Measurements from ENCODE around the gene CPA4. TPM values are rescaled to one million over a fixed set of nuclear protein-coding genes. Genes with fewer than 3 reads are reported as not detected.

The CPA4 gene
- total RNA-seq, 2 experiments from 2014 or later, result not detected

- Histone ChIP-seq H3K4me3 (ENCODE audit: low read depth, low read length, poor library complexity, severe bottlenecking) (no peak overlapping the region), H2AFZ (ENCODE audit: low read length) (no peak overlapping the region), H3K36me3 (ENCODE audit: insufficient read depth, low read length) (no peaks in the 10 kb centered on the region), H4K20me1 (ENCODE audit: insufficient read depth, low read length) (no peaks in the 10 kb centered on the region), H3K4me1 (ENCODE audit: insufficient read depth, low read length, poor library complexity, severe bottlenecking) (no peaks in the 10 kb centered on the region), H3K79me2 (ENCODE audit: insufficient read depth, low read depth, low read length) (no peaks in the 10 kb centered on the region), H3K9me2 (ENCODE audit: insufficient read depth, low read length) (no peaks in the 10 kb centered on the region), H3K9me3 (ENCODE audit: low read length) (no peaks in the 10 kb centered on the region), H3K4me2 (ENCODE audit: low read length) (no peak overlapping the region), H3K27ac (ENCODE audit: low read depth, low read length, poor library complexity, severe bottlenecking) (no peak overlapping the region)
- TF ChIP-seq CTCF (conservative IDR thresholded peaks at IDR 0.05; ENCODE audit: low read length), result no peak
- no peak for TF ChIP-seq EZH2phosphoT487 (IDR thresholded peaks at IDR 0.05; ENCODE audit: borderline replicate concordance, low read depth, low read length)
- DNase-seq (ENCODE audit: low spot score), result no peak
- CTCF ChIA-PET (ENCODE audit: unreplicated experiment), result no interaction called here
- BruUV-seq (replicated peaks), result no TSS peak
- POLR2A ChIA-PET, result interaction anchor here (0.9 kb wide), 1 partner anchor 474 kb away, joined by 3 read pairs; no protein-coding TSS in a partner anchor
- intact Hi-C loops (cut with micrococcal nuclease; ENCODE audit: unreplicated experiment), result no loop called here
These were observed 560 bp downstream of the CPA4 start for GRCh38 chr7:130293521-130293920.

GRCh38 chr7:130294314-130294713 is 1.4 kb downstream of the CPA4 start:
- BruUV-seq (replicated peaks), result no TSS peak
- H3K9me3 ChIP-seq (ENCODE audit: low read length), result no peaks in the 10 kb centered on the region
- H3K4me2 ChIP-seq (ENCODE audit: low read length), result no peak overlapping the region
- H3K79me2 ChIP-seq (ENCODE audit: insufficient read depth, low read depth, low read length), result no peaks in the 10 kb centered on the region
- no peaks in the 10 kb centered on the region for H4K20me1 ChIP-seq (ENCODE audit: insufficient read depth, low read length)
- H2AFZ ChIP-seq (ENCODE audit: low read length), result no peak overlapping the region
- no peak overlapping the region for H3K4me3 ChIP-seq (ENCODE audit: low read depth, low read length, poor library complexity, severe bottlenecking)
- no peaks in the 10 kb centered on the region for H3K36me3 ChIP-seq (ENCODE audit: insufficient read depth, low read length)
- DNase-seq (ENCODE audit: low spot score), result no peak
- ChIA-PET CTCF (ENCODE audit: unreplicated experiment) (no interaction called here), POLR2A (interaction anchor here (0.6 kb wide), 1 partner anchor 248 kb away, joined by 3 read pairs; no protein-coding TSS in a partner anchor)
- no peaks in the 10 kb centered on the region for H3K4me1 ChIP-seq (ENCODE audit: insufficient read depth, low read length, poor library complexity, severe bottlenecking)
- no peaks in the 10 kb centered on the region for H3K9me2 ChIP-seq (ENCODE audit: insufficient read depth, low read length)
- no peak for TF ChIP-seq EZH2phosphoT487 (IDR thresholded peaks at IDR 0.05; ENCODE audit: borderline replicate concordance, low read depth, low read length)
- no peak for TF ChIP-seq CTCF (conservative IDR thresholded peaks at IDR 0.05; ENCODE audit: low read length)
- no peak overlapping the region for H3K27ac ChIP-seq (ENCODE audit: low read depth, low read length, poor library complexity, severe bottlenecking)
- intact Hi-C loops (cut with micrococcal nuclease; ENCODE audit: unreplicated experiment), result no loop called here

- H3K27ac ChIP-seq (ENCODE audit: low read depth, low read length, poor library complexity, severe bottlenecking), result no peak overlapping the region
- TF ChIP-seq CTCF (conservative IDR thresholded peaks at IDR 0.05; ENCODE audit: low read length) (no peak), EZH2phosphoT487 (IDR thresholded peaks at IDR 0.05; ENCODE audit: borderline replicate concordance, low read depth, low read length) (no peak)
- no peaks in the 10 kb centered on the region for H3K4me1 ChIP-seq (ENCODE audit: insufficient read depth, low read length, poor library complexity, severe bottlenecking)
- ChIA-PET CTCF (ENCODE audit: unreplicated experiment) (no interaction called here), POLR2A (interaction anchor here (0.6 kb wide), 1 partner anchor 60 kb away, joined by 3 read pairs; no protein-coding TSS in a partner anchor)
- H3K9me3 ChIP-seq (ENCODE audit: low read length), result no peaks in the 10 kb centered on the region
- H3K9me2 ChIP-seq (ENCODE audit: insufficient read depth, low read length), result no peaks in the 10 kb centered on the region
- no peak overlapping the region for H3K4me3 ChIP-seq (ENCODE audit: low read depth, low read length, poor library complexity, severe bottlenecking)
- H3K4me2 ChIP-seq (ENCODE audit: low read length), result no peak overlapping the region
- BruUV-seq (replicated peaks), result no TSS peak
- no peak for DNase-seq (ENCODE audit: low spot score)
- H2AFZ ChIP-seq (ENCODE audit: low read length), result no peak overlapping the region
- H3K36me3 ChIP-seq (ENCODE audit: insufficient read depth, low read length), result no peaks in the 10 kb centered on the region
- no peaks in the 10 kb centered on the region for H3K79me2 ChIP-seq (ENCODE audit: insufficient read depth, low read depth, low read length)
- H4K20me1 ChIP-seq (ENCODE audit: insufficient read depth, low read length), result no peaks in the 10 kb centered on the region
- intact Hi-C loops (cut with micrococcal nuclease; ENCODE audit: unreplicated experiment), result no loop called here
These were observed 3.4 kb downstream of the CPA4 start for GRCh38 chr7:130296221-130296951.
